ENCODE data around the gene TFAP2C. TPM values are rescaled to one million over a fixed set of nuclear protein-coding genes. Genes with fewer than 3 reads are reported as not detected.

TFAP2C gene
- total RNA-seq (2014; rRNA removed; shearing (Covaris generic)) (12.3 and 12.8 TPM in 2 replicates), polyA plus RNA-seq (2016; fragmentation: Nextera tagmentation; extraction: Ambion mirVana) (16.6 and 19.0 TPM in 2 replicates)

DNA sequence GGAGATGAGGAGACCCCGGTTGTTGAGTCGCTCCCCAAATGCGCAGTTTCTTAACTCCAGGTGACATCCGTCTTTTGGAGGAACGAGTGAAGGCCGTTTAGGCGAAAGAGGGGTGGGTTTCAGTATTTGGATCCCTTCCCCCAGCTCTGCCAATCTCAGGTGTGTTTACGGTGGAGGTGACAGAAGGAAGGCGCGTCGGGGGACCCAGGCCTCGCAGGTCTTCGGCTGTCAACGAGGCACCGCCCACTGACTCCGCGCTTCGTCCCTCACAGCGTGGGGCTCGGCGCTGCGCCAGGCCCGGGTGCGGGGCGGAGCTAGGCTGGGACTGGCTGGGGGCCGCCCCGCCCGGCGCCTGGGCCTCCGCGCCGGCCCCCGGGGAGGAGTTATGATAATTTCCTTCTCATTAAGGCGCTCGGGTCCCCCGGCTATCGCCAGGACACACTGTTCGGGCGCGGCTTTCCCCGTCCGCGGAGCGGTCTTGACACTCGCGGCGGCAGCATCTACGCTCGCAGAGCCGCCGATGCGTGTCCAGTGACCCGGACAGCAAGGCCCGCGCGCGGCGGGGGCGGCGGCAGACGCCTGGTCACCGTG lies at the start of gene TFAP2C:
Gene TFAP2C (plus strand): TSS at position 434 of the 591 bp plus-strand sequence. CDS start 239 bp downstream, outside the sequence.
- Histone ChIP-seq H3K27ac (peak within 1 kb of the TSS; percentile 41), H3K9me3 (ENCODE audit: low read depth) (no peaks in the 10 kb centered on the region), H3K9me2 (ENCODE audit: insufficient read depth) (no peaks in the 10 kb centered on the region), H3K27me3 (replicated peaks; ENCODE audit: insufficient read depth) (no peaks in the 10 kb centered on the region; the same call in 1 of the 2 replicates), H3K9ac (peak within 1 kb of the TSS; percentile 86), H3K4me1 (ENCODE audit: insufficient read depth) (peaks cover 14% of the 10 kb centered on the region), H3K79me2 (ENCODE audit: insufficient read depth) (peaks cover 47% of the 10 kb centered on the region), H3K36me3 (ENCODE audit: low read depth) (peaks cover 9% of the 10 kb centered on the region), H3K4me2 (ENCODE audit: unreplicated experiment) (peak within 1 kb of the TSS; percentile 97), H3K4me3 (peak within 1 kb of the TSS; percentile 96), H4K20me1 (ENCODE audit: insufficient read depth) (no peaks in the 10 kb centered on the region), H2AFZ (peak within 1 kb of the TSS; percentile 95), H3F3A (ENCODE audit: insufficient read depth) (peaks cover 23% of the 10 kb centered on the region)
- peak; percentile 90 for DNase-seq
- 1 to 2% methylated on average over 62 of the region's 62 CpGs for WGBS, 2 experiments (ENCODE audit: low coverage in 1 of 2, low lambda C conversion rate in 2 of 2, missing lambda C conversion rate in 2 of 2)
- in situ Hi-C loops (cut with MboI) = loop anchor here (10.0 kb wide), 1 partner anchor 346 kb away; no protein-coding TSS in a partner anchor
- TF ChIP-seq EZH2 (IDR thresholded peaks at IDR 0.05; ENCODE audit: insufficient read depth, poor library complexity, severe bottlenecking) (no peak), EZH2phosphoT487 (IDR thresholded peaks at IDR 0.05; ENCODE audit: insufficient read depth, low read depth) (no peak)

DNA sequence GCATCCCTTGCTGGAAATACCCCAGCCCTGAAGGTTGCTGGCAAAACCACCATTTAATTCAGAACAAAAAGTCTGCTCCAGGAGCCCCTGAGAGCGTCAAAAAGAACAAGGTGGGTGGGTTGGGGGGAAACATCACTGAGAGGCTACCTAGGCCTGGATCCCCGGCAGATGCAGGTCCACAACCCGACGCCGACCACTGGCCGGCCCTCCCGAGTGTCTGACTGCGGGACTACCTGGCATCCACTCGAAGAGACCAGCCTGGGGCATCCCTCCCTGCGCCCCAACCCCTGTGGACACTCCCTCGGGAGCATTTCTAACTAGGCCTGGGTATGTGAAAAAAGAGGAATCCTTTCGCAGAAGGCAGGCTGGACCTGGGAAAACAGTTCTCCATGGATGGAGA lies 48.9 kb upstream of the TFAP2C start:
- in situ Hi-C loops (cut with MboI) = no loop called here
- 71 to 75% methylated on average over 12 of the region's 12 CpGs for WGBS, 2 experiments (ENCODE audit: low coverage in 1 of 2, low lambda C conversion rate in 2 of 2, missing lambda C conversion rate in 2 of 2)
- no peaks in the 10 kb centered on the region for H3K4me1 ChIP-seq (ENCODE audit: insufficient read depth)

DNA sequence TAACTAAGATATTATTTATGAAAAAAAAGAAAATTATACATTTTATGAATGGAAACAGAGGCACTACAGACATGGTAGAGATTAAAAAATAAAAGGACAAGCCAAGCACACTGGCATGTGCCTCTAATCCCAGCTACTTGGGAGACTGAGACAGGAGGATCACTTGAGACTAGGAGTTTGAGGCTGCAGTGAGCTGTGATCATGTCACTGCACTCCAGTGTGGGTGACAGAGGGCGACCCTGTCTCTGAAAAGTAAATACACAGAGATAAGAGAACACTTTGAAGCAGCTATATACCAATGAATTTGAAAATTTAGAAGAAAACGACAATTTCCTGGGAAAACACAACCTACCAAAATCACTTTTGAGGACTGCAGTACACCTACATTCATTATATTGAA lies 47.4 kb upstream of the TFAP2C start:
- no peak for TF ChIP-seq EZH2phosphoT487 (IDR thresholded peaks at IDR 0.05; ENCODE audit: insufficient read depth, low read depth)
- TF ChIP-seq EZH2 (IDR thresholded peaks at IDR 0.05; ENCODE audit: insufficient read depth, poor library complexity, severe bottlenecking) = no peak
- DNase-seq = no peak
- no peak overlapping the region for H2AFZ ChIP-seq
- no peaks in the 10 kb centered on the region for H3F3A ChIP-seq (ENCODE audit: insufficient read depth)
- H3K9me3 ChIP-seq (ENCODE audit: low read depth) = no peaks in the 10 kb centered on the region
- no peak overlapping the region for H3K9ac ChIP-seq
- WGBS, 2 experiments (ENCODE audit: low coverage in 1 of 2, low lambda C conversion rate in 2 of 2, missing lambda C conversion rate in 2 of 2) = 38 to 46% methylated on average over 2 of the region's 2 CpGs
- H3K4me2 ChIP-seq (ENCODE audit: unreplicated experiment) = no peak overlapping the region
- in situ Hi-C loops (cut with MboI) = no loop called here
- peaks cover 8% of the 10 kb centered on the region; the same call in 1 of the 2 replicates for H3K27me3 ChIP-seq (replicated peaks; ENCODE audit: insufficient read depth)
- H3K9me2 ChIP-seq (ENCODE audit: insufficient read depth) = no peaks in the 10 kb centered on the region
- no peaks in the 10 kb centered on the region for H4K20me1 ChIP-seq (ENCODE audit: insufficient read depth)
- no peak overlapping the region for H3K27ac ChIP-seq
- no peaks in the 10 kb centered on the region for H3K4me1 ChIP-seq (ENCODE audit: insufficient read depth)
- no peaks in the 10 kb centered on the region for H3K36me3 ChIP-seq (ENCODE audit: low read depth)
- H3K79me2 ChIP-seq (ENCODE audit: insufficient read depth) = no peaks in the 10 kb centered on the region
- no peak overlapping the region for H3K4me3 ChIP-seq

More for the DNA sequence above, 48.9 kb upstream of the TFAP2C start:
- no peaks in the 10 kb centered on the region for H4K20me1 ChIP-seq (ENCODE audit: insufficient read depth)
- H3K4me3 ChIP-seq = no peak overlapping the region
- H2AFZ ChIP-seq = no peak overlapping the region
- H3K27me3 ChIP-seq (replicated peaks; ENCODE audit: insufficient read depth) = peaks cover 8% of the 10 kb centered on the region; the same call in 1 of the 2 replicates
- H3K9ac ChIP-seq = no peak overlapping the region
- H3K9me3 ChIP-seq (ENCODE audit: low read depth) = no peaks in the 10 kb centered on the region
- TF ChIP-seq EZH2phosphoT487 (IDR thresholded peaks at IDR 0.05; ENCODE audit: insufficient read depth, low read depth) (no peak), EZH2 (IDR thresholded peaks at IDR 0.05; ENCODE audit: insufficient read depth, poor library complexity, severe bottlenecking) (no peak)
- no peak for DNase-seq
- no peaks in the 10 kb centered on the region for H3K79me2 ChIP-seq (ENCODE audit: insufficient read depth)
- H3K4me2 ChIP-seq (ENCODE audit: unreplicated experiment) = no peak overlapping the region
- H3K27ac ChIP-seq = no peak overlapping the region
- no peaks in the 10 kb centered on the region for H3F3A ChIP-seq (ENCODE audit: insufficient read depth)
- H3K9me2 ChIP-seq (ENCODE audit: insufficient read depth) = no peaks in the 10 kb centered on the region
- no peaks in the 10 kb centered on the region for H3K36me3 ChIP-seq (ENCODE audit: low read depth)

GRCh38 chr20:56582542-56582941 lies 46.6 kb upstream of the TFAP2C start:
- no peak for DNase-seq
- H3K9me3 ChIP-seq (ENCODE audit: low read depth) = no peaks in the 10 kb centered on the region
- TF ChIP-seq EZH2phosphoT487 (IDR thresholded peaks at IDR 0.05; ENCODE audit: insufficient read depth, low read depth) (no peak), EZH2 (IDR thresholded peaks at IDR 0.05; ENCODE audit: insufficient read depth, poor library complexity, severe bottlenecking) (no peak)
- no peak overlapping the region for H3K9ac ChIP-seq
- H2AFZ ChIP-seq = no peak overlapping the region
- H3K4me3 ChIP-seq = no peak overlapping the region
- H3K27ac ChIP-seq = no peak overlapping the region
- H3K4me2 ChIP-seq (ENCODE audit: unreplicated experiment) = no peak overlapping the region
- 18% methylated on average over 4 of the region's 4 CpGs for WGBS, 2 experiments (ENCODE audit: low coverage in 1 of 2, low lambda C conversion rate in 2 of 2, missing lambda C conversion rate in 2 of 2)
- H3K27me3 ChIP-seq (replicated peaks; ENCODE audit: insufficient read depth) = peaks cover 8% of the 10 kb centered on the region; the same call in 1 of the 2 replicates
- H3K79me2 ChIP-seq (ENCODE audit: insufficient read depth) = no peaks in the 10 kb centered on the region
- H3K9me2 ChIP-seq (ENCODE audit: insufficient read depth) = no peaks in the 10 kb centered on the region
- H3F3A ChIP-seq (ENCODE audit: insufficient read depth) = no peaks in the 10 kb centered on the region
- no peaks in the 10 kb centered on the region for H3K36me3 ChIP-seq (ENCODE audit: low read depth)
- H3K4me1 ChIP-seq (ENCODE audit: insufficient read depth) = no peaks in the 10 kb centered on the region
- no peaks in the 10 kb centered on the region for H4K20me1 ChIP-seq (ENCODE audit: insufficient read depth)
- in situ Hi-C loops (cut with MboI) = no loop called here

Measured in GM23248 (cell line).